Measurements from ENCODE around the gene LRBA.
A peak's percentile ranks its signal among the peaks of the same experiment; 100 is the strongest.
"Not testable (repeated sequence)": the region's sequence is repeated elsewhere in the genome, so short reads cannot be mapped to it uniquely, and the experiment has no call there.

LRBA gene

GRCh38 chr4:151014521-151015458, at the start of gene LRBA:
LRBA (minus strand) TSS chr4:151015284; CDS start chr4:151014642, 642 bp downstream.
- peak; percentile 90 for DNase-seq

GRCh38 chr4:151063143-151063542, 48.1 kb upstream of the LRBA start:
- DNase-seq: not testable (repeated sequence)

- no peak for DNase-seq
Measured at GRCh38 chr4:151055539-151055938, 40.5 kb upstream of the LRBA start.

GRCh38 chr4:151052785-151053184, 37.7 kb upstream of the LRBA start:
- no peak for DNase-seq

- DNase-seq: no peak
Measured at GRCh38 chr4:151049430-151049884, 34.4 kb upstream of the LRBA start.

- DNase-seq: no peak
Measured at GRCh38 chr4:151048913-151049312, 33.8 kb upstream of the LRBA start.

GRCh38 chr4:151046609-151047008, 31.5 kb upstream of the LRBA start:
- no peak for DNase-seq

GRCh38 chr4:151045907-151046306, 30.8 kb upstream of the LRBA start:
- DNase-seq: peak; percentile 44

GRCh38 chr4:151043803-151044515, 28.9 kb upstream of the LRBA start:
- DNase-seq: no peak

- no peak for DNase-seq
Measured at GRCh38 chr4:151039733-151040132, 24.6 kb upstream of the LRBA start.

GRCh38 chr4:151038452-151039157, 23.5 kb upstream of the LRBA start:
- DNase-seq: no peak

GRCh38 chr4:151035911-151036310, 20.8 kb upstream of the LRBA start:
- no peak for DNase-seq

GRCh38 chr4:151035328-151035727, 20.2 kb upstream of the LRBA start:
- peak; percentile 95 for DNase-seq

GRCh38 chr4:151034829-151035228, 19.7 kb upstream of the LRBA start:
- DNase-seq: no peak

GRCh38 chr4:151031831-151032605, 16.9 kb upstream of the LRBA start:
- no peak for DNase-seq

GRCh38 chr4:151029537-151029936, 14.5 kb upstream of the LRBA start:
- DNase-seq: no peak

- DNase-seq: not testable (repeated sequence)
Measured at GRCh38 chr4:151029006-151029405, 13.9 kb upstream of the LRBA start.

GRCh38 chr4:151025759-151026158, 10.7 kb upstream of the LRBA start:
- no peak for DNase-seq

GRCh38 chr4:151022586-151022985, 7.5 kb upstream of the LRBA start:
- DNase-seq: no peak

GRCh38 chr4:151021637-151022334, 6.7 kb upstream of the LRBA start:
- DNase-seq: no peak

GRCh38 chr4:151015459-151016347, 619 bp upstream of the LRBA start:
- peak; percentile 78 for DNase-seq

All from NCI-H1417 treated with DMSO at 0.1 percent for 48 hours (cell line).